ENCODE data around the gene SEL1L. TPM values are rescaled to one million over a fixed set of nuclear protein-coding genes. Genes with fewer than 3 reads are reported as not detected.
"Not testable (repeated sequence)": the region's sequence is repeated elsewhere in the genome, so short reads cannot be mapped to it uniquely, and the experiment has no call there.

The SEL1L gene
- polyA plus RNA-seq, 1 of the 3 experiments (the other 2 are of a cell fraction), result 13.8 TPM

- no peak for TF ChIP-seq PBX3 (IDR thresholded peaks at IDR 0.05)
- no peak for TF ChIP-seq RFX5 (IDR thresholded peaks at IDR 0.05; ENCODE audit: low read length)
- TF ChIP-seq GATA2 (CRISPR knock-in tag; IDR thresholded peaks at IDR 0.05), result no peak
- no peak for TF ChIP-seq YY1 (IDR thresholded peaks at IDR 0.05; ENCODE audit: low read depth)
- no peak for TF ChIP-seq EZH2phosphoT487 (IDR thresholded peaks at IDR 0.05; ENCODE audit: borderline replicate concordance, low read depth)
- TF ChIP-seq, protein P1, sequence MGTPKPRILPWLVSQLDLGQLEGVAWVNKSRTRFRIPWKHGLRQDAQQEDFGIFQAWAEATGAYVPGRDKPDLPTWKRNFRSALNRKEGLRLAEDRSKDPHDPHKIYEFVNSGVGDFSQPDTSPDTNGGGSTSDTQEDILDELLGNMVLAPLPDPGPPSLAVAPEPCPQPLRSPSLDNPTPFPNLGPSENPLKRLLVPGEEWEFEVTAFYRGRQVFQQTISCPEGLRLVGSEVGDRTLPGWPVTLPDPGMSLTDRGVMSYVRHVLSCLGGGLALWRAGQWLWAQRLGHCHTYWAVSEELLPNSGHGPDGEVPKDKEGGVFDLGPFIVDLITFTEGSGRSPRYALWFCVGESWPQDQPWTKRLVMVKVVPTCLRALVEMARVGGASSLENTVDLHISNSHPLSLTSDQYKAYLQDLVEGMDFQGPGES (IDR thresholded peaks at IDR 0.05; ENCODE audit: low read depth, low read length), result no peak
- TF ChIP-seq, protein P2, sequence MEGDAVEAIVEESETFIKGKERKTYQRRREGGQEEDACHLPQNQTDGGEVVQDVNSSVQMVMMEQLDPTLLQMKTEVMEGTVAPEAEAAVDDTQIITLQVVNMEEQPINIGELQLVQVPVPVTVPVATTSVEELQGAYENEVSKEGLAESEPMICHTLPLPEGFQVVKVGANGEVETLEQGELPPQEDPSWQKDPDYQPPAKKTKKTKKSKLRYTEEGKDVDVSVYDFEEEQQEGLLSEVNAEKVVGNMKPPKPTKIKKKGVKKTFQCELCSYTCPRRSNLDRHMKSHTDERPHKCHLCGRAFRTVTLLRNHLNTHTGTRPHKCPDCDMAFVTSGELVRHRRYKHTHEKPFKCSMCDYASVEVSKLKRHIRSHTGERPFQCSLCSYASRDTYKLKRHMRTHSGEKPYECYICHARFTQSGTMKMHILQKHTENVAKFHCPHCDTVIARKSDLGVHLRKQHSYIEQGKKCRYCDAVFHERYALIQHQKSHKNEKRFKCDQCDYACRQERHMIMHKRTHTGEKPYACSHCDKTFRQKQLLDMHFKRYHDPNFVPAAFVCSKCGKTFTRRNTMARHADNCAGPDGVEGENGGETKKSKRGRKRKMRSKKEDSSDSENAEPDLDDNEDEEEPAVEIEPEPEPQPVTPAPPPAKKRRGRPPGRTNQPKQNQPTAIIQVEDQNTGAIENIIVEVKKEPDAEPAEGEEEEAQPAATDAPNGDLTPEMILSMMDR (IDR thresholded peaks at IDR 0.05), result no peak
- TF ChIP-seq, protein P3, sequence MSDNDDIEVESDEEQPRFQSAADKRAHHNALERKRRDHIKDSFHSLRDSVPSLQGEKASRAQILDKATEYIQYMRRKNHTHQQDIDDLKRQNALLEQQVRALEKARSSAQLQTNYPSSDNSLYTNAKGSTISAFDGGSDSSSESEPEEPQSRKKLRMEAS (IDR thresholded peaks at IDR 0.05; ENCODE audit: low read depth), result no peak
- no peak for TF ChIP-seq MEF2A (IDR thresholded peaks at IDR 0.05; ENCODE audit: borderline replicate concordance, low read depth)
- TF ChIP-seq MXI1 (IDR thresholded peaks at IDR 0.05; ENCODE audit: low read depth, low read length), result no peak
These were observed 16.5 kb upstream of the SEL1L start (continued) for GRCh38 chr14:81550001-81550637.

DNA sequence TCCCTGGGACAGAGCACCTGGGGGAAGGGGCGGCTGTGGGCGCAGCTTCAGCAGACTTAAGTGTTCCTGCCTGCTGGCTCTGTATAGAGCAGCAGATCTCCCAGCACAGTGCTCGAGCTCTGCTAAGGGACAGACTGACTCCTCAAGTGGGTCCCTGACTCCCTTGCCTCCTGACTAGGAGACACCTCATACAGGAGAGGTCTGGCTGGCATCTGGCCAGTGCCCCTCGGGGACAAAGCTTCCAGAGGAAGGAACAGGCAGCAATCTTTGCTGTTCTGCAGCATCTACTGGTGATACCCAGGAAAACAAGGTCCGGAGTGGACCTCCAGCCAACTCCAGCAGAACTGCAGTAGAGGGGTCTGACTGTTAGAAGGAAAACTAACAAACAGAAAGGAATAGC, 7.6 kb upstream of the SEL1L start:
- 3% methylated on average over 3 of the region's 5 CpGs for WGBS (ENCODE audit: low lambda C conversion rate)
- not testable (repeated sequence) for H2AFZ ChIP-seq (ENCODE audit: low read depth)

DNA sequence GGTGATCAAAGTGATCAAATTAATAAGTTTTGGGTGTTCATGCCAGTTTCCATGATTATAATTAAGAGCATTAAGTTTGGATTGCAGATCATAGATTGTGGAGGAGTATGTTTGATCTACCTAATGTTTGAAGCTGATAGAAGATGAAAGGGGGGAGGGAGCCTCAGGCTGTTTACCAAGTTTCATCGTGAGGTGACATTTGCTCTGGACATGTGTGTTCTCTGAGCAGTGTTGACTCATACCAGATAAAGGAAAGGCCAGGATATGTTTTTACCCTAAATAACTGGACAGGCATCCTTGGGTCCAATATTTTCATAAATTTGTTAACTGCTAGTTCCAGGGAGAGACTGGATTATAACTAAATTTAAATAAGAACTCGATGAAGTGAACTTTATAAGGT, 3.5 kb upstream of the SEL1L start:
- TF ChIP-seq MEF2A (IDR thresholded peaks at IDR 0.05; ENCODE audit: borderline replicate concordance, low read depth) (no peak), RFX5 (IDR thresholded peaks at IDR 0.05; ENCODE audit: low read length) (no peak), RAD21 (IDR thresholded peaks at IDR 0.05; ENCODE audit: low read length) (no peak), PBX3 (IDR thresholded peaks at IDR 0.05) (no peak)
- TF ChIP-seq, protein P1 (IDR thresholded peaks at IDR 0.05; ENCODE audit: low read depth, low read length), result no peak
- POLR2A ChIA-PET, result no interaction called here
- peaks cover 5% of the 10 kb centered on the region in 2 experiments; a peak in 3 of 4 replicates for H3K4me1 ChIP-seq (ENCODE audit: control insufficient read depth in 1 of 2, insufficient read depth in 2 of 2, low read depth in 1 of 2, low read length in 1 of 2)
- H3K36me3 ChIP-seq (replicated peaks in 1 of 2; ENCODE audit: control insufficient read depth in 1 of 2, insufficient read depth in 2 of 2, low read length in 1 of 2), result no peaks in the 10 kb centered on the region
- no peaks in the 10 kb centered on the region for H3K27me3 ChIP-seq (ENCODE audit: insufficient read depth)
- H3K79me2 ChIP-seq (ENCODE audit: insufficient read depth), result peaks cover 14% of the 10 kb centered on the region
- H2AFZ ChIP-seq (ENCODE audit: low read depth), result no peak overlapping the region; the same call in 1 of the 2 replicates
- no peak overlapping the region for H3K4me3 ChIP-seq (ENCODE audit: low read depth in 2 of 2, low read length in 1 of 2)
- no peaks in the 10 kb centered on the region for H3K9me2 ChIP-seq
- no peak overlapping the region for H3K4me2 ChIP-seq
- no peaks in the 10 kb centered on the region for H3K9me3 ChIP-seq
- no peaks in the 10 kb centered on the region for H3F3A ChIP-seq (replicated peaks; ENCODE audit: insufficient read depth)
- H3K27ac ChIP-seq (ENCODE audit: low read depth in 2 of 2, low read length in 1 of 2), result no peak overlapping the region
- H3K9ac ChIP-seq, result no peak overlapping the region
- CTCF ChIA-PET, result no interaction called here
- H4K20me1 ChIP-seq (ENCODE audit: insufficient read depth), result peaks cover 6% of the 10 kb centered on the region; the same call in 1 of the 2 replicates
- WGBS (ENCODE audit: low lambda C conversion rate), result 0% methylated on average over 2 of the region's 2 CpGs
- DNase-seq, result no peak

More for the DNA sequence above, 7.6 kb upstream of the SEL1L start:
- CTCF ChIA-PET; POLR2A ChIA-PET; DNase-seq; H3K27me3 ChIP-seq (ENCODE audit: insufficient read depth); H3K9ac ChIP-seq; H3F3A ChIP-seq (replicated peaks; ENCODE audit: insufficient read depth); H3K36me3 ChIP-seq (replicated peaks in 1 of 2; ENCODE audit: control insufficient read depth in 1 of 2, insufficient read depth in 2 of 2, low read length in 1 of 2); H3K4me2 ChIP-seq; H3K27ac ChIP-seq (ENCODE audit: low read depth in 2 of 2, low read length in 1 of 2); H3K4me1 ChIP-seq (ENCODE audit: control insufficient read depth in 1 of 2, insufficient read depth in 2 of 2, low read depth in 1 of 2, low read length in 1 of 2); H3K9me3 ChIP-seq; H3K79me2 ChIP-seq (ENCODE audit: insufficient read depth); H3K4me3 ChIP-seq (ENCODE audit: low read depth in 2 of 2, low read length in 1 of 2); H3K9me2 ChIP-seq; H4K20me1 ChIP-seq (ENCODE audit: insufficient read depth): not testable (repeated sequence)

All from SK-N-SH (cell line).